Neural cell (in vitro differentiated cells): ENCODE data around the gene FAM168A. TPM values are rescaled to one million over a fixed set of nuclear protein-coding genes. Genes with fewer than 3 reads are reported as not detected.

Experiments
- H2AFZ ChIP-seq: fragments of 200-600, 300-800 bp; sonication (generic), shearing (Covaris generic); 2 replicates; pipeline ENCODE4 v1.6.0; 2014; ENCODE audit warnings: low read depth, mild to moderate bottlenecking, antibody characterized with exemption, low read length, moderate library complexity
- H3F3A ChIP-seq: fragments of 200-600 bp; shearing (Covaris generic); 2 replicates; pipeline ENCODE4 v1.6.1; 2016; ENCODE audit warnings: mild to moderate bottlenecking, moderate library complexity, mixed read lengths, antibody characterized with exemption, low read length; ENCODE audit not compliant: insufficient read depth, poor library complexity, severe bottlenecking
- H3K27ac ChIP-seq: fragments of 200-600, 300-800 bp; sonication (generic), shearing (Covaris generic); 2 replicates; pipeline ENCODE4 v1.5.1; 2014; ENCODE audit warnings: mild to moderate bottlenecking, low read length, moderate library complexity
- H3K27me3 ChIP-seq: fragments of 300-800, 200-600 bp; sonication (generic), shearing (Covaris generic); 2 replicates; pipeline ENCODE4 v1.6.0; 2014; ENCODE audit warnings: mild to moderate bottlenecking, low read depth, low read length, moderate library complexity; ENCODE audit not compliant: insufficient read depth
- H3K36me3 ChIP-seq: fragments of 300-800, 200-600 bp; sonication (generic), shearing (Covaris generic); 2 replicates; pipeline ENCODE4 v1.5.1; 2014; ENCODE audit warnings: mild to moderate bottlenecking, antibody characterized with exemption, low read length, moderate library complexity; ENCODE audit not compliant: insufficient read depth
- H3K4me2 ChIP-seq: fragments of 300-800, 200-600 bp; sonication (generic), shearing (Covaris generic); 2 replicates; pipeline ENCODE4 v1.6.0; 2014; ENCODE audit warnings: mild to moderate bottlenecking, low read length
- H3K4me3 ChIP-seq: fragments of 300-800, 200-600 bp; sonication (generic), shearing (Covaris generic); 2 replicates; pipeline ENCODE4 v1.5.1; 2014; ENCODE audit warnings: mild to moderate bottlenecking, low read length, moderate library complexity
- H3K79me2 ChIP-seq: fragments of 200-600 bp; shearing (Covaris generic); replicated peaks from 2 replicates; pipeline ENCODE4 v1.6.0; 2014; ENCODE audit warnings: mild to moderate bottlenecking, low read length, moderate library complexity; ENCODE audit not compliant: insufficient read depth
- H3K9ac ChIP-seq: fragments of 300-800, 200-600 bp; sonication (generic), shearing (Covaris generic); 2 replicates; pipeline ENCODE4 v1.6.1; 2016; ENCODE audit warnings: mild to moderate bottlenecking, low read length, mixed read lengths
- H3K9me2 ChIP-seq: fragments of 200-600 bp; shearing (Covaris generic); 2 replicates; pipeline ENCODE4 v1.6.1; 2016; ENCODE audit warnings: mild to moderate bottlenecking, low read length, mixed read lengths; ENCODE audit not compliant: insufficient read depth
- H3K9me3 ChIP-seq: fragments of 200-600, 300-800 bp; sonication (generic), shearing (Covaris generic); 2 replicates; pipeline ENCODE4 v1.6.1; 2016; ENCODE audit warnings: mild to moderate bottlenecking, mixed run types, low read length, moderate library complexity, mixed read lengths
- H4K20me1 ChIP-seq: fragments of 200-600 bp; shearing (Covaris generic); 2 replicates; pipeline ENCODE4 v1.6.1; 2016; ENCODE audit warnings: mild to moderate bottlenecking, mixed run types; ENCODE audit not compliant: insufficient read depth
- CTCF ChIP-seq: fragments of 450-650 bp; IDR thresholded peaks from 2 replicates; pipeline ENCODE4 v1.5.1; 2014; ENCODE audit warnings: antibody characterized with exemption, mild to moderate bottlenecking, moderate library complexity; ENCODE audit not compliant: poor library complexity, severe bottlenecking
- EP300 ChIP-seq: fragments of 450-650 bp; conservative IDR thresholded peaks from 2 replicates; pipeline ENCODE4 v1.6.1; 2014; ENCODE audit warnings: antibody characterized with exemption, mild to moderate bottlenecking, moderate library complexity; ENCODE audit not compliant: poor library complexity, severe bottlenecking
- EZH2 ChIP-seq: fragments of 200-600, 300-800 bp; shearing (Covaris generic), sonication (generic); IDR thresholded peaks from 2 replicates; pipeline ENCODE4 v1.6.1; 2014; ENCODE audit warnings: antibody characterized with exemption, low read length, borderline replicate concordance, mild to moderate bottlenecking; ENCODE audit not compliant: insufficient read depth, poor library complexity, severe bottlenecking
- MXI1 ChIP-seq: fragments of 450-650 bp; conservative IDR thresholded peaks from 2 replicates; pipeline ENCODE4 v1.6.1; 2014; ENCODE audit warnings: antibody characterized with exemption, mild to moderate bottlenecking; ENCODE audit not compliant: poor library complexity, severe bottlenecking
- POLR2AphosphoS5 ChIP-seq: IDR thresholded peaks from 2 replicates; pipeline ENCODE4 v1.6.1; 2012
- RAD21 ChIP-seq: fragments of 450-650 bp; conservative IDR thresholded peaks from 2 replicates; pipeline ENCODE4 v1.6.1; 2014; ENCODE audit warnings: antibody characterized with exemption, mild to moderate bottlenecking, moderate library complexity
- REST ChIP-seq: IDR thresholded peaks from 2 replicates; pipeline ENCODE4 v1.6.1; 2012; ENCODE audit warnings: borderline replicate concordance
- SMC3 ChIP-seq: fragments of 450-650 bp; conservative IDR thresholded peaks from 2 replicates; pipeline ENCODE4 v1.6.1; 2014; ENCODE audit warnings: antibody characterized with exemption, mild to moderate bottlenecking, moderate library complexity; ENCODE audit not compliant: poor library complexity
- TAF1 ChIP-seq: IDR thresholded peaks from 2 replicates; pipeline ENCODE4 v1.6.1; 2012; ENCODE audit warnings: low read depth
- polyA plus RNA-seq: library from polyadenylated mRNA; depleted of rRNA; stranded (reverse); fragments of >200 nt; gene quantifications from 2 replicates; pipeline ENCODE4 v1.2.3, GENCODE V29; 2014

FAM168A gene
- polyA plus RNA-seq, 1 donor from 2014 or later, result 67.3 TPM

GRCh38 chr11:73384125-73384441, 213.8 kb downstream of the FAM168A start:
- Histone ChIP-seq H3K79me2 (no peaks in the 10 kb centered on the region), H3K9me3 (no peaks in the 10 kb centered on the region), H2AFZ (no peak overlapping the region), H3K9ac (no peak overlapping the region), H3K36me3 (no peaks in the 10 kb centered on the region), H3K4me3 (no peak overlapping the region), H3F3A (no peaks in the 10 kb centered on the region), H3K4me2 (no peak overlapping the region), H3K27ac (no peak overlapping the region), H3K27me3 (no peaks in the 10 kb centered on the region), H4K20me1 (no peaks in the 10 kb centered on the region), H3K9me2 (no peaks in the 10 kb centered on the region)
- TF ChIP-seq MXI1, result no peak
- TF ChIP-seq EP300, result no peak
- TF ChIP-seq POLR2AphosphoS5, result no peak
- no peak for TF ChIP-seq SMC3
- no peak for TF ChIP-seq TAF1
- TF ChIP-seq EZH2, result no peak
- no peak for TF ChIP-seq REST
- TF ChIP-seq CTCF, result no peak
- no peak for TF ChIP-seq RAD21

- no peaks in the 10 kb centered on the region for H3K79me2 ChIP-seq
- no peak overlapping the region for H3K27ac ChIP-seq
- TF ChIP-seq POLR2AphosphoS5 (peak; percentile 31), EZH2 (no peak), SMC3 (no peak), REST (peak; percentile 97)
- H4K20me1 ChIP-seq, result no peaks in the 10 kb centered on the region
- H3K9me2 ChIP-seq, result no peaks in the 10 kb centered on the region
- H3K36me3 ChIP-seq, result no peaks in the 10 kb centered on the region
- peak overlapping the region; percentile 25 for H3K4me3 ChIP-seq
- no peak overlapping the region for H3K9ac ChIP-seq
- H3F3A ChIP-seq, result no peaks in the 10 kb centered on the region
- H3K4me2 ChIP-seq, result no peak overlapping the region
- H2AFZ ChIP-seq, result no peak overlapping the region
- H3K9me3 ChIP-seq, result no peaks in the 10 kb centered on the region
- no peaks in the 10 kb centered on the region for H3K27me3 ChIP-seq
Observed at GRCh38 chr11:73383249-73384124, 214.4 kb downstream of the FAM168A start.
